HepG2 (cell line): ENCODE data around the gene ALDH3B2. TPM values are rescaled to one million over a fixed set of nuclear protein-coding genes. Genes with fewer than 3 reads are reported as not detected.

Experiments
- ATAC-seq: fragments of 200-7000 bp; cut with Tn5 transposase; 3 replicates; pipeline ENCODE4 v1.9.1; 2020; ENCODE audit warnings: mild to moderate bottlenecking, moderate library complexity
- BruUV-seq: library from RNA; stranded (reverse); fragments of 400-500 nt; replicated peaks from 2 replicates; lab custom pipeline; 2021; lab: Mats Ljungman, UMichigan
- CTCF ChIA-PET: fragments of 300-600 bp; formaldehyde crosslinking; extraction: SDS; loops from one replicate; lab custom pipeline; 2021; ENCODE audit warnings: low total read pairs, inconsistent platforms, low intra/inter-chr PET ratio; lab: Yijun Ruan, JAX
- POLR2A ChIA-PET: fragments of 350-600 bp; sonication (Branson Sonifier 250); formaldehyde crosslinking; loops from one replicate; lab custom pipeline; 2020; ENCODE audit warnings: antibody characterized with exemption, inconsistent platforms; lab: Yijun Ruan, JAX
- DNase-seq: peaks from one replicate; pipeline ENCODE4 v3.0.0-alpha.2; 2015; ENCODE audit warnings: low spot score
- FAIRE-seq: peaks from 3 replicates; lab custom pipeline; 2011; peaks lifted over from hg19 to GRCh38; lab: Jason Lieb, UNC
- H2AFZ ChIP-seq: one replicate; pipeline ENCODE4 v1.6.1; 2011; ENCODE audit warnings: low read length, inconsistent platforms
- H3K27ac ChIP-seq: fragments of 300-600 bp; 3 replicates; pipeline ENCODE4 v1.8.0; 2011; ENCODE audit warnings: mixed run types, mild to moderate bottlenecking, mixed read lengths, low read length, inconsistent platforms; ENCODE audit not compliant: insufficient read depth; ENCODE audit errors: extremely low read length
- H3K27me3 ChIP-seq, 2 experiments: fragments of 200-600 bp in 1 of 2; 2 replicates in 1 of 2; 3 replicates in 1 of 2; pipeline versions ENCODE4 v1.6.0 to v1.8.0; 2011; ENCODE audit warnings: low read length in 2 of 2, mild to moderate bottlenecking in 2 of 2, moderate library complexity in 2 of 2, inconsistent platforms in 1 of 2; ENCODE audit not compliant: insufficient read depth in 2 of 2, control insufficient read depth in 1 of 2
- H3K36me3 ChIP-seq, 2 experiments: fragments of 200-600 bp in 1 of 2; replicated peaks in 1 of 2; 2 replicates in 1 of 2; 3 replicates in 1 of 2; pipeline versions ENCODE4 v1.5.1 to v1.8.0; 2011; ENCODE audit warnings: low read length in 2 of 2, inconsistent platforms in 1 of 2; ENCODE audit not compliant: insufficient read depth in 2 of 2, control insufficient read depth in 1 of 2
- H3K4me1 ChIP-seq: 2 replicates; pipeline ENCODE4 v1.5.1; 2012; ENCODE audit warnings: low read length, inconsistent platforms; ENCODE audit not compliant: insufficient read depth
- H3K4me2 ChIP-seq: 2 replicates; pipeline ENCODE4 v1.6.0; 2011; ENCODE audit warnings: low read depth, low read length, inconsistent platforms
- H3K4me3 ChIP-seq, 3 experiments: fragments of 200-600 bp in 1 of 3; sonication (generic), shearing (Covaris generic) in 1 of 3; replicated peaks in 1 of 3; 2 replicates each; pipeline ENCODE4 v1.5.1; 2011 to 2016; ENCODE audit warnings: low read length in 3 of 3, inconsistent platforms in 2 of 3, low read depth in 2 of 3, mild to moderate bottlenecking in 2 of 3, control low read depth in 1 of 3, mixed read lengths in 1 of 3; ENCODE audit not compliant: insufficient read depth in 1 of 3
- H3K79me2 ChIP-seq: one replicate; pipeline ENCODE4 v1.6.1; 2011; ENCODE audit warnings: low read length, inconsistent platforms; ENCODE audit not compliant: insufficient read depth
- H3K9ac ChIP-seq: 2 replicates; pipeline ENCODE4 v1.6.0; 2011; ENCODE audit warnings: mild to moderate bottlenecking, low read depth, low read length, inconsistent platforms; ENCODE audit not compliant: insufficient read depth
- H3K9me3 ChIP-seq: 2 replicates; pipeline ENCODE4 v1.5.1; 2012; ENCODE audit warnings: mild to moderate bottlenecking, low read length
- H4K20me1 ChIP-seq: 2 replicates; pipeline ENCODE4 v1.6.0; 2011; ENCODE audit warnings: inconsistent platforms, mild to moderate bottlenecking, low read length, moderate library complexity; ENCODE audit not compliant: insufficient read depth
- HMG20A ChIP-seq: IDR thresholded peaks from 2 replicates; pipeline ENCODE4 v1.6.1; 2016; ENCODE audit warnings: borderline replicate concordance
- MED1 ChIP-seq: sonication (generic); formaldehyde crosslinking; IDR thresholded peaks from 2 replicates; pipeline ENCODE4 v1.4.0; 2020; ENCODE audit warnings: missing genetic modification reagents
- ZNF24 ChIP-seq: fragments of 450-650 bp; IDR thresholded peaks from 2 replicates; pipeline ENCODE4 v1.6.1; 2017; ENCODE audit warnings: antibody characterized with exemption, mild to moderate bottlenecking
- WGBS: methylation state at CpG from one replicate; pipeline ENCODE4 v1.1.6; 2017; ENCODE audit warnings: low lambda C conversion rate; 5-methylcytosine and 5-hydroxymethylcytosine counted together
- in situ Hi-C: cut with HindIII; loops from 2 replicates; pipeline ENCODE4 v1.10.0; 2017; ENCODE audit warnings: low pct_unique_long_range_greater_than_20kb; ENCODE audit not compliant: extremely low pct_ligation_motif_present
- intact Hi-C: fragments of 100-400 bp; cut with micrococcal nuclease; formaldehyde crosslinking; loops from one replicate; pipeline ENCODE4 v1.10.0; 2022; ENCODE audit not compliant: unreplicated experiment
- polyA plus RNA-seq, 8 experiments: library from polyadenylated mRNA; depleted of rRNA in 3 of 8; stranded (reverse) in 7 of 8; unstranded in 1 of 8; fragments of >200 nt; fragmentation: Illumina TruSeq in 4 of 8; extraction: Trizol in 4 of 8; gene quantifications; 2 replicates each; pipeline versions ENCODE4 v1.2.1 to v1.2.3, GENCODE V29; 2011 to 2016; ENCODE audit warnings: low read depth in 4 of 8, missing spikeins in 1 of 8, mixed read lengths in 1 of 8; ENCODE audit not compliant: insufficient read depth in 1 of 8
- total RNA-seq, 5 experiments: library from RNA; depleted of rRNA; stranded (reverse); fragments of >200 nt; fragmentation: Illumina TruSeq; extraction: Trizol; gene quantifications; 2 replicates each; pipeline ENCODE4 v1.2.3, GENCODE V29; 2016; ENCODE audit warnings: low read depth in 1 of 5
- TF ChIP-seq, protein P1 (sequence below), 2 experiments: fragments of 450-650 bp in 1 of 2; sonication (generic) in 1 of 2; formaldehyde crosslinking in 1 of 2; IDR thresholded peaks; 2 replicates each; pipeline versions ENCODE4 v1.6.1 to v1.8.0; 2016 to 2022; ENCODE audit warnings: antibody characterized with exemption in 1 of 2, mild to moderate bottlenecking in 1 of 2, missing genetic modification reagents in 1 of 2
- TF ChIP-seq, protein P2 (sequence below): sonication (generic); formaldehyde crosslinking; IDR thresholded peaks from 2 replicates; pipeline ENCODE4 v1.5.0; 2020; ENCODE audit warnings: mild to moderate bottlenecking, missing genetic modification reagents, moderate library complexity

The ALDH3B2 gene
- total and polyA plus RNA-seq, 2 of the 13 experiments (the other 11 are each of a cell fraction or from before 2014, with no cell fraction given): not detected

DNA sequence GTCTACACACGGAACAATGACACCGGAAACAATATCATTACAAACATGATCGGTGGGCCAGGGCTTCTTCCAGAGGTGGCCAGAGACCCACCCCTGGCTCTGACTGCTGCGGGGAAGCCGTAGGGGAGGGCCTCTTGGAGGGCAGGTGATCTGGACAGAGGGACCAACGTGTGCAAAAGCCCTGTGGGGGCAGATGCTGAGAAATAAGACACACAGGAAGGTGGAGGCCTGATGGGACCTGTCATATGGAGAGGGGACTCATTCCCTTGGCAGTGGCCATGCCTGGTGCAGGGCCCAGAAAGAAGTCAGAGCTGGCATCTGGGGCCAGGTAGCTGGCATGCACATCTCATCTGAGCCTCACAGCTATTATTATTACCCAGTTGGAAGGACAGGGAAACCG lies 1.1 kb downstream of the ALDH3B2 start (continued):
- TF ChIP-seq, protein P1, sequence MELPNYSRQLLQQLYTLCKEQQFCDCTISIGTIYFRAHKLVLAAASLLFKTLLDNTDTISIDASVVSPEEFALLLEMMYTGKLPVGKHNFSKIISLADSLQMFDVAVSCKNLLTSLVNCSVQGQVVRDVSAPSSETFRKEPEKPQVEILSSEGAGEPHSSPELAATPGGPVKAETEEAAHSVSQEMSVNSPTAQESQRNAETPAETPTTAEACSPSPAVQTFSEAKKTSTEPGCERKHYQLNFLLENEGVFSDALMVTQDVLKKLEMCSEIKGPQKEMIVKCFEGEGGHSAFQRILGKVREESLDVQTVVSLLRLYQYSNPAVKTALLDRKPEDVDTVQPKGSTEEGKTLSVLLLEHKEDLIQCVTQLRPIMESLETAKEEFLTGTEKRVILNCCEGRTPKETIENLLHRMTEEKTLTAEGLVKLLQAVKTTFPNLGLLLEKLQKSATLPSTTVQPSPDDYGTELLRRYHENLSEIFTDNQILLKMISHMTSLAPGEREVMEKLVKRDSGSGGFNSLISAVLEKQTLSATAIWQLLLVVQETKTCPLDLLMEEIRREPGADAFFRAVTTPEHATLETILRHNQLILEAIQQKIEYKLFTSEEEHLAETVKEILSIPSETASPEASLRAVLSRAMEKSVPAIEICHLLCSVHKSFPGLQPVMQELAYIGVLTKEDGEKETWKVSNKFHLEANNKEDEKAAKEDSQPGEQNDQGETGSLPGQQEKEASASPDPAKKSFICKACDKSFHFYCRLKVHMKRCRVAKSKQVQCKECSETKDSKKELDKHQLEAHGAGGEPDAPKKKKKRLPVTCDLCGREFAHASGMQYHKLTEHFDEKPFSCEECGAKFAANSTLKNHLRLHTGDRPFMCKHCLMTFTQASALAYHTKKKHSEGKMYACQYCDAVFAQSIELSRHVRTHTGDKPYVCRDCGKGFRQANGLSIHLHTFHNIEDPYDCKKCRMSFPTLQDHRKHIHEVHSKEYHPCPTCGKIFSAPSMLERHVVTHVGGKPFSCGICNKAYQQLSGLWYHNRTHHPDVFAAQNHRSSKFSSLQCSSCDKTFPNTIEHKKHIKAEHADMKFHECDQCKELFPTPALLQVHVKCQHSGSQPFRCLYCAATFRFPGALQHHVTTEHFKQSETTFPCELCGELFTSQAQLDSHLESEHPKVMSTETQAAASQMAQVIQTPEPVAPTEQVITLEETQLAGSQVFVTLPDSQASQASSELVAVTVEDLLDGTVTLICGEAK (IDR thresholded peaks at IDR 0.05): no peak
- TF ChIP-seq, protein P1 (CRISPR knock-in tag; IDR thresholded peaks at IDR 0.05): no peak
- TF ChIP-seq HMG20A: no peak
- TF ChIP-seq MED1: no peak

DNA sequence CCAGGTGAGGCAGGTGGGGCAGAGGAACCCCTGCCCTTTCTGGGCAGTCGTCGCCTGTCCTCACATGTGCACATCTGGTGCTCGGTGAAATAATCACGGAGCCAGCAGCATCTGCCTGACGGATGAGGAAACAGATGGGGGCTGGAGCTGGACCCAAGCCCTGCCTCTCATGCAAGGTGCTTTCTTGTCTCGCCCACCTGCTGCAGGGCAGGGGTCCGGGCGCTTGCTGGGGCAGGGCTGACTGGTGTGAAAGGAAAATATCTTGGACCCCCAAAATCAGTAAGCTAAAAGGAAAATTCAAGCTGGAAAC lies 3.3 kb downstream of the ALDH3B2 start:
- H3K9me3 ChIP-seq: no peaks in the 10 kb centered on the region
- no peak for TF ChIP-seq ZNF24
- TF ChIP-seq, protein P2, sequence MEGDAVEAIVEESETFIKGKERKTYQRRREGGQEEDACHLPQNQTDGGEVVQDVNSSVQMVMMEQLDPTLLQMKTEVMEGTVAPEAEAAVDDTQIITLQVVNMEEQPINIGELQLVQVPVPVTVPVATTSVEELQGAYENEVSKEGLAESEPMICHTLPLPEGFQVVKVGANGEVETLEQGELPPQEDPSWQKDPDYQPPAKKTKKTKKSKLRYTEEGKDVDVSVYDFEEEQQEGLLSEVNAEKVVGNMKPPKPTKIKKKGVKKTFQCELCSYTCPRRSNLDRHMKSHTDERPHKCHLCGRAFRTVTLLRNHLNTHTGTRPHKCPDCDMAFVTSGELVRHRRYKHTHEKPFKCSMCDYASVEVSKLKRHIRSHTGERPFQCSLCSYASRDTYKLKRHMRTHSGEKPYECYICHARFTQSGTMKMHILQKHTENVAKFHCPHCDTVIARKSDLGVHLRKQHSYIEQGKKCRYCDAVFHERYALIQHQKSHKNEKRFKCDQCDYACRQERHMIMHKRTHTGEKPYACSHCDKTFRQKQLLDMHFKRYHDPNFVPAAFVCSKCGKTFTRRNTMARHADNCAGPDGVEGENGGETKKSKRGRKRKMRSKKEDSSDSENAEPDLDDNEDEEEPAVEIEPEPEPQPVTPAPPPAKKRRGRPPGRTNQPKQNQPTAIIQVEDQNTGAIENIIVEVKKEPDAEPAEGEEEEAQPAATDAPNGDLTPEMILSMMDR (CRISPR knock-in tag): no peak
- in situ Hi-C loops (loop anchor here (25.0 kb wide), 1 partner anchor 116 kb away; no protein-coding TSS in a partner anchor), intact Hi-C loops (no loop called here)
- H4K20me1 ChIP-seq: no peaks in the 10 kb centered on the region
- DNase-seq (no peak), ATAC-seq (no peak), FAIRE-seq (no peak)
- ChIA-PET POLR2A (no interaction called here), CTCF (no interaction called here)
- H3K36me3 ChIP-seq: no peaks in the 10 kb centered on the region
- no peak overlapping the region for H3K4me3 ChIP-seq
- H2AFZ ChIP-seq: no peak overlapping the region
- no TSS peak for BruUV-seq
- no peaks in the 10 kb centered on the region for H3K79me2 ChIP-seq
- H3K27me3 ChIP-seq: peaks cover 2 to 25% of the 10 kb centered on the region in 2 experiments; a peak in 3 of 5 replicates
- H3K27ac ChIP-seq: no peak overlapping the region
- H3K4me2 ChIP-seq: no peak overlapping the region
- 24% methylated on average over 4 of the region's 8 CpGs for WGBS
- H3K9ac ChIP-seq: no peak overlapping the region
- H3K4me1 ChIP-seq: no peaks in the 10 kb centered on the region
